ENCODE data around the gene BMF. TPM values are rescaled to one million over a fixed set of nuclear protein-coding genes. Genes with fewer than 3 reads are reported as not detected.

BMF gene
- total and polyA plus RNA-seq, 2 of the 4 experiments (the other 2 are of a cell fraction) = 2.4 to 2.9 TPM

- Histone ChIP-seq H4K8ac (ENCODE audit: low read depth in 2 of 2, low read length in 2 of 2) (no peak overlapping the region), H2BK120ac (ENCODE audit: low read depth, low read length) (no peak overlapping the region), H3K27me3 (ENCODE audit: control insufficient read depth, insufficient read depth, low read length) (peaks cover 12% of the 10 kb centered on the region), H4K5ac (ENCODE audit: low read depth, low read length) (no peak overlapping the region), H2AFZ (replicated peaks; ENCODE audit: low read length, poor library complexity) (no peak overlapping the region), H2AK9ac (replicated peaks; ENCODE audit: low read depth, low read length, poor library complexity) (no peak overlapping the region), H3K18ac (ENCODE audit: low read depth, low read length) (no peak overlapping the region), H2BK15ac (ENCODE audit: low read depth, low read length) (no peak overlapping the region), H3K23ac (ENCODE audit: low read depth, low read length) (no peak overlapping the region), H3K4me1 (ENCODE audit: control insufficient read depth, insufficient read depth, low read length) (no peaks in the 10 kb centered on the region; the same call in 1 of the 2 replicates), H3K9ac (ENCODE audit: low read depth, low read length) (no peak overlapping the region), H3K4me2 (ENCODE audit: low read depth, low read length) (no peak overlapping the region), H4K91ac (ENCODE audit: insufficient read depth, low read depth, low read length) (no peak overlapping the region), H2BK20ac (ENCODE audit: low read depth, low read length) (no peak overlapping the region), H3K9me1 (ENCODE audit: insufficient read depth, low read length) (no peaks in the 10 kb centered on the region), H2BK5ac (ENCODE audit: low read depth, low read length, poor library complexity, severe bottlenecking) (no peak overlapping the region), H3K27ac (ENCODE audit: insufficient read depth, low read length) (no peak overlapping the region), H2AK5ac (ENCODE audit: low read depth, low read length) (no peak overlapping the region), H3K9me3 (ENCODE audit: control insufficient read depth, insufficient read depth, low read length) (no peaks in the 10 kb centered on the region), H3K56ac (ENCODE audit: extremely low read depth, insufficient read depth, low read length) (no peak overlapping the region), H3K36me3 (ENCODE audit: control insufficient read depth, insufficient read depth, low read length) (no peaks in the 10 kb centered on the region), H3K4me3 (ENCODE audit: insufficient read depth, low read depth, low read length) (no peak overlapping the region), H3K14ac (replicated peaks; ENCODE audit: low read depth, low read length) (no peak overlapping the region), H3K4ac (ENCODE audit: low read depth, low read length) (no peak overlapping the region), H3K79me1 (ENCODE audit: low read depth in 1 of 2, low read length in 2 of 2) (no peaks in the 10 kb centered on the region), H4K20me1 (ENCODE audit: insufficient read depth, low read length) (no peaks in the 10 kb centered on the region)
- dilution Hi-C loops (cut with HindIII; ENCODE audit: low sequenced_read_pairs, unreplicated experiment) (no loop called here), in situ Hi-C loops (cut with MboI; ENCODE audit: low sequenced_read_pairs) (no loop called here), intact Hi-C loops (cut with micrococcal nuclease) (no loop called here)
- DNase-seq (no peak), ATAC-seq (ENCODE audit: low read depth) (no peak)
- TF ChIP-seq MXI1 (IDR thresholded peaks at IDR 0.05; ENCODE audit: borderline replicate concordance, low read depth, low read length) (no peak), FOS (IDR thresholded peaks at IDR 0.05; ENCODE audit: low read depth, low read length) (no peak), ELK1 (IDR thresholded peaks at IDR 0.05; ENCODE audit: borderline replicate concordance, low read depth, low read length) (no peak), CHD1 (IDR thresholded peaks at IDR 0.05; ENCODE audit: low read depth, low read length) (no peak), RCOR1 (IDR thresholded peaks at IDR 0.05; ENCODE audit: insufficient replicate concordance, low read length) (no peak), CTCF (conservative IDR thresholded peaks at IDR 0.05; ENCODE audit: low read depth, low read length) (no peak), MAZ (IDR thresholded peaks at IDR 0.05; ENCODE audit: borderline replicate concordance, low read depth, low read length) (no peak), USF2 (IDR thresholded peaks at IDR 0.05; ENCODE audit: low read depth, low read length) (no peak), NFE2L2 (IDR thresholded peaks at IDR 0.05; ENCODE audit: low read depth, low read length) (no peak), POLR2A (IDR thresholded peaks at IDR 0.05; ENCODE audit: low read depth, low read length) (no peak), CEBPB (IDR thresholded peaks at IDR 0.05; ENCODE audit: low read depth, low read length) (no peak), MAFK (IDR thresholded peaks at IDR 0.05; ENCODE audit: low read depth, low read length) (no peak), SMC3 (IDR thresholded peaks at IDR 0.05; ENCODE audit: low read depth, low read length) (no peak), BHLHE40 (IDR thresholded peaks at IDR 0.05; ENCODE audit: low read depth, low read length) (no peak), RAD21 (IDR thresholded peaks at IDR 0.05; ENCODE audit: low read length) (no peak), RFX5 (IDR thresholded peaks at IDR 0.05; ENCODE audit: low read depth, low read length) (no peak)
- WGBS, 2 experiments (ENCODE audit: extremely low coverage in 2 of 2, insufficient read length in 1 of 2) = no CpG with 5 or more reads among the region's 6 CpGs
- CTCF ChIA-PET = interaction anchor here (0.9 kb wide), 1 partner anchor 12 kb away, joined by 3 read pairs; no protein-coding TSS in a partner anchor
- POLR2A ChIA-PET (ENCODE audit: unreplicated experiment) = no interaction called here
- no TSS peak for BruUV-seq (replicated peaks)
These were observed 13.4 kb upstream of the BMF start for GRCh38 chr15:40121911-40122638.
